ENCODE measurements around the gene NWD2.

NWD2 gene

GRCh38 chr4:37358748-37359147 is 114.2 kb downstream of the NWD2 start:
- no peak overlapping the region for H3K4me3 Mint-ChIP-seq
- DNase-seq (no peak), ATAC-seq (replicated peaks) (no peak)
- no peaks in the 10 kb centered on the region for H3K36me3 Mint-ChIP-seq
- peaks cover 0 to 18% of the 10 kb centered on the region in 2 donors for H3K27me3 Mint-ChIP-seq
- peaks cover 0 to 2% of the 10 kb centered on the region in 2 donors for H3K9me3 Mint-ChIP-seq
- H3K4me1 Mint-ChIP-seq, result no peaks in the 10 kb centered on the region
- no peak overlapping the region for H3K27ac Mint-ChIP-seq

- H3K4me1 Mint-ChIP-seq, result no peaks in the 10 kb centered on the region
- DNase-seq (no peak), ATAC-seq (replicated peaks) (no peak)
- H3K27me3 Mint-ChIP-seq, result peaks cover 0 to 18% of the 10 kb centered on the region in 2 donors
- no peaks in the 10 kb centered on the region for H3K9me3 Mint-ChIP-seq
- no peaks in the 10 kb centered on the region for H3K36me3 Mint-ChIP-seq
- H3K27ac Mint-ChIP-seq, result no peak overlapping the region
- H3K4me3 Mint-ChIP-seq, result no peak overlapping the region
Observed at GRCh38 chr4:37359261-37359660, 114.7 kb downstream of the NWD2 start.

- DNase-seq (no peak), ATAC-seq (replicated peaks) (no peak)
- H3K36me3 Mint-ChIP-seq, result no peaks in the 10 kb centered on the region
- H3K4me3 Mint-ChIP-seq, result no peak overlapping the region
- H3K27ac Mint-ChIP-seq, result no peak overlapping the region
- no peaks in the 10 kb centered on the region for H3K9me3 Mint-ChIP-seq
- H3K4me1 Mint-ChIP-seq, result no peaks in the 10 kb centered on the region
- H3K27me3 Mint-ChIP-seq, result peaks cover 0 to 5% of the 10 kb centered on the region in 2 donors
Observed at GRCh38 chr4:37365888-37366287, 121.3 kb downstream of the NWD2 start.

GRCh38 chr4:37367901-37368300 is 123.4 kb downstream of the NWD2 start:
- Mint-ChIP-seq H3K27ac (no peak overlapping the region), H3K27me3 (peaks cover 2 to 6% of the 10 kb centered on the region in 2 donors), H3K4me3 (no peak overlapping the region), H3K9me3 (no peaks in the 10 kb centered on the region), H3K4me1 (no peaks in the 10 kb centered on the region), H3K36me3 (no peaks in the 10 kb centered on the region)
- DNase-seq (no peak), ATAC-seq (replicated peaks) (no peak)

GRCh38 chr4:37370052-37370451 is 125.5 kb downstream of the NWD2 start:
- no peak overlapping the region for H3K27ac Mint-ChIP-seq
- no peaks in the 10 kb centered on the region for H3K36me3 Mint-ChIP-seq
- no peak overlapping the region for H3K4me3 Mint-ChIP-seq
- no peak for DNase-seq
- H3K27me3 Mint-ChIP-seq, result peaks cover 0 to 20% of the 10 kb centered on the region in 2 donors
- no peaks in the 10 kb centered on the region for H3K9me3 Mint-ChIP-seq
- no peak for ATAC-seq (replicated peaks)
- H3K4me1 Mint-ChIP-seq, result no peaks in the 10 kb centered on the region

- H3K9me3 Mint-ChIP-seq, result no peaks in the 10 kb centered on the region
- ATAC-seq (replicated peaks) (no peak), DNase-seq (no peak)
- no peaks in the 10 kb centered on the region for H3K4me1 Mint-ChIP-seq
- H3K4me3 Mint-ChIP-seq, result no peak overlapping the region
- H3K36me3 Mint-ChIP-seq, result no peaks in the 10 kb centered on the region
- no peak overlapping the region for H3K27ac Mint-ChIP-seq
- peaks cover 3 to 16% of the 10 kb centered on the region in 2 donors for H3K27me3 Mint-ChIP-seq
Observed at GRCh38 chr4:37381040-37381668, 136.6 kb downstream of the NWD2 start.

- no peaks in the 10 kb centered on the region for H3K4me1 Mint-ChIP-seq
- H3K36me3 Mint-ChIP-seq, result no peaks in the 10 kb centered on the region
- H3K27ac Mint-ChIP-seq, result no peak overlapping the region
- no peak overlapping the region for H3K4me3 Mint-ChIP-seq
- H3K9me3 Mint-ChIP-seq, result no peaks in the 10 kb centered on the region
- peak; percentile 9 for DNase-seq
- peak; percentile 58 to 60 for ATAC-seq (replicated peaks)
- peaks cover 0 to 16% of the 10 kb centered on the region in 2 donors for H3K27me3 Mint-ChIP-seq
Observed at GRCh38 chr4:37383579-37384229, 139.2 kb downstream of the NWD2 start.

- no peak for ATAC-seq (replicated peaks)
- DNase-seq, result no peak
- peaks cover 0 to 1% of the 10 kb centered on the region in 2 donors for H3K4me1 Mint-ChIP-seq
- peaks cover 0 to 16% of the 10 kb centered on the region in 2 donors for H3K27me3 Mint-ChIP-seq
- H3K4me3 Mint-ChIP-seq, result no peak overlapping the region
- no peak overlapping the region for H3K27ac Mint-ChIP-seq
- no peaks in the 10 kb centered on the region for H3K9me3 Mint-ChIP-seq
- no peaks in the 10 kb centered on the region for H3K36me3 Mint-ChIP-seq
Observed at GRCh38 chr4:37385424-37385823, 140.9 kb downstream of the NWD2 start.

GRCh38 chr4:37388681-37389365 is 144.3 kb downstream of the NWD2 start:
- peaks cover 0 to 4% of the 10 kb centered on the region in 2 donors for H3K27me3 Mint-ChIP-seq
- DNase-seq, result no peak
- no peak overlapping the region for H3K27ac Mint-ChIP-seq
- no peaks in the 10 kb centered on the region for H3K36me3 Mint-ChIP-seq
- no peaks in the 10 kb centered on the region for H3K9me3 Mint-ChIP-seq
- no peak overlapping the region for H3K4me3 Mint-ChIP-seq
- ATAC-seq (replicated peaks), result no peak
- H3K4me1 Mint-ChIP-seq, result peaks cover 4 to 11% of the 10 kb centered on the region in 2 donors

GRCh38 chr4:37389366-37389765 is 144.8 kb downstream of the NWD2 start:
- peaks cover 0 to 4% of the 10 kb centered on the region in 2 donors for H3K27me3 Mint-ChIP-seq
- ATAC-seq (replicated peaks) (no peak), DNase-seq (no peak)
- no peaks in the 10 kb centered on the region for H3K36me3 Mint-ChIP-seq
- H3K4me1 Mint-ChIP-seq, result peaks cover 7 to 15% of the 10 kb centered on the region in 2 donors
- no peaks in the 10 kb centered on the region for H3K9me3 Mint-ChIP-seq
- no peak overlapping the region for H3K27ac Mint-ChIP-seq
- H3K4me3 Mint-ChIP-seq, result no peak overlapping the region

GRCh38 chr4:37389967-37390580 is 145.5 kb downstream of the NWD2 start:
- Mint-ChIP-seq H3K36me3 (no peaks in the 10 kb centered on the region), H3K4me3 (no peak overlapping the region), H3K4me1 (peaks cover 7 to 19% of the 10 kb centered on the region in 2 donors), H3K27ac (peak overlapping the region; percentile 31), H3K9me3 (no peaks in the 10 kb centered on the region), H3K27me3 (peaks cover 0 to 4% of the 10 kb centered on the region in 2 donors)
- no peak for DNase-seq
- ATAC-seq (replicated peaks), result peak; percentile 72 to 77

- ATAC-seq (replicated peaks) (peak in 1 of 2 donors; percentile 28), DNase-seq (no peak)
- Mint-ChIP-seq H3K27me3 (peaks cover 6 to 11% of the 10 kb centered on the region in 2 donors), H3K4me3 (no peak overlapping the region), H3K27ac (no peak overlapping the region), H3K4me1 (peaks cover 7 to 20% of the 10 kb centered on the region in 2 donors), H3K36me3 (no peaks in the 10 kb centered on the region), H3K9me3 (no peaks in the 10 kb centered on the region)
Observed at GRCh38 chr4:37392521-37393255, 148.1 kb downstream of the NWD2 start.

GRCh38 chr4:37393321-37393720 is 148.8 kb downstream of the NWD2 start:
- H3K27me3 Mint-ChIP-seq, result peaks cover 6 to 11% of the 10 kb centered on the region in 2 donors
- no peak overlapping the region for H3K4me3 Mint-ChIP-seq
- ATAC-seq (replicated peaks) (no peak), DNase-seq (no peak)
- H3K9me3 Mint-ChIP-seq, result no peaks in the 10 kb centered on the region
- no peak overlapping the region for H3K27ac Mint-ChIP-seq
- no peaks in the 10 kb centered on the region for H3K36me3 Mint-ChIP-seq
- H3K4me1 Mint-ChIP-seq, result peaks cover 7 to 20% of the 10 kb centered on the region in 2 donors

GRCh38 chr4:37393889-37394288 is 149.3 kb downstream of the NWD2 start:
- Mint-ChIP-seq H3K9me3 (no peaks in the 10 kb centered on the region), H3K4me1 (peaks cover 7 to 20% of the 10 kb centered on the region in 2 donors), H3K36me3 (no peaks in the 10 kb centered on the region), H3K27ac (no peak overlapping the region), H3K27me3 (peaks cover 6 to 11% of the 10 kb centered on the region in 2 donors), H3K4me3 (no peak overlapping the region)
- DNase-seq (no peak), ATAC-seq (replicated peaks) (peak in 1 of 2 donors; percentile 65)

Measured in stimulated activated naive B cell treated with anti-CD40 and anti-IgM and Interleukin-4, amounts not matched to agents 10 μg/mL and 1 μg/mL and 100 μg/mL, for 72 hours (primary cell).